ENCODE results near the gene FOXP4. TPM values are rescaled to one million over a fixed set of nuclear protein-coding genes. Genes with fewer than 3 reads are reported as not detected.

The FOXP4 gene
- total RNA-seq, 1 donor from 2014 or later = 27.9 TPM

DNA sequence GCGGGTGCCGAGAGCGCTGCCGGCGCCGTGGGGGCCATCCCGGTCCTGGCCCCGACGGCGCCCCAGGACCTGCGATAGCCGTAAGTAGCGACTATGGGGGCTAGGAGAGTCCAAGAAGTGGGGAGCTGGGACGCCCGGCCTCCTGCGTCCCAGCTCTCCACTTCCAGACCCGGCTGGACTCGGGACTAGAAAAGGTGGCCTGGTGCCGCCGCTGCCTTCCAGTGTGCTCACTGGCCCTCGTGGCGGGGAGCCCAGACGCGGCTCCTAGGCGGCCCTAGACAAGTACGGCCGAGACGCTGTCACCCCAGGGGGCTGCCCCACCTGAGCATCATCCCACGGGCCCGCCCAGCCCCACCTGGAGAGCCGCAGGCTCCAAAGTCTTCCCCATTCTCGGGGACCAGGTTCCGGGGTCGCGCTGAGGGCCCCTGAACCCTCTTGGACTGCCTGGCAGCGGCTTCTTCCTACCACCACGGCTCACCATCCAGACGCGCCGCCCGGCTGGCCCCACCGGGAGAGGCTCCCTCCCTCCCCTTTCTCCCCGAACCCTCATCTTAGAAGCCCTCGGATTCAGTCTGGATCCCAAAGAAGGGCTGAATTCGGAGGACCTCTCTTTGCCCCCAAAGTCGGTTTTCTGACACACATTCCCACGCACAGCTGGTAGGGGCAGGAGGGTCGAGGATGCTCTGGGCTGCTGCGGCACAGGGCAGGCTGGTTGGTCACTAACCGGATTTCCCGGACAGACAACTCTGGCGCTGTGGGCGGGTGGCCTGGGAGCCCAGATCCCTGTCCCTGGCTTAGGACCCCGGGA, 91.2 kb downstream of the FOXP4 start:
- Mint-ChIP-seq H3K4me3 (ENCODE audit: unreplicated experiment) (peak overlapping the region; percentile 81), H3K4me1 (ENCODE audit: low read depth, unreplicated experiment) (peaks cover 15% of the 10 kb centered on the region), H3K27ac (ENCODE audit: unreplicated experiment) (no peak overlapping the region), H3K27me3 (ENCODE audit: unreplicated experiment) (peaks cover 34% of the 10 kb centered on the region), H3K9me3 (ENCODE audit: unreplicated experiment) (peaks cover 10% of the 10 kb centered on the region), H3K36me3 (ENCODE audit: unreplicated experiment) (no peaks in the 10 kb centered on the region)
- no peak for DNase-seq
- TF ChIP-seq, protein P1, sequence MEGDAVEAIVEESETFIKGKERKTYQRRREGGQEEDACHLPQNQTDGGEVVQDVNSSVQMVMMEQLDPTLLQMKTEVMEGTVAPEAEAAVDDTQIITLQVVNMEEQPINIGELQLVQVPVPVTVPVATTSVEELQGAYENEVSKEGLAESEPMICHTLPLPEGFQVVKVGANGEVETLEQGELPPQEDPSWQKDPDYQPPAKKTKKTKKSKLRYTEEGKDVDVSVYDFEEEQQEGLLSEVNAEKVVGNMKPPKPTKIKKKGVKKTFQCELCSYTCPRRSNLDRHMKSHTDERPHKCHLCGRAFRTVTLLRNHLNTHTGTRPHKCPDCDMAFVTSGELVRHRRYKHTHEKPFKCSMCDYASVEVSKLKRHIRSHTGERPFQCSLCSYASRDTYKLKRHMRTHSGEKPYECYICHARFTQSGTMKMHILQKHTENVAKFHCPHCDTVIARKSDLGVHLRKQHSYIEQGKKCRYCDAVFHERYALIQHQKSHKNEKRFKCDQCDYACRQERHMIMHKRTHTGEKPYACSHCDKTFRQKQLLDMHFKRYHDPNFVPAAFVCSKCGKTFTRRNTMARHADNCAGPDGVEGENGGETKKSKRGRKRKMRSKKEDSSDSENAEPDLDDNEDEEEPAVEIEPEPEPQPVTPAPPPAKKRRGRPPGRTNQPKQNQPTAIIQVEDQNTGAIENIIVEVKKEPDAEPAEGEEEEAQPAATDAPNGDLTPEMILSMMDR (IDR thresholded peaks at IDR 0.05; ENCODE audit: partially characterized antibody, unreplicated experiment) = no peak

DNA sequence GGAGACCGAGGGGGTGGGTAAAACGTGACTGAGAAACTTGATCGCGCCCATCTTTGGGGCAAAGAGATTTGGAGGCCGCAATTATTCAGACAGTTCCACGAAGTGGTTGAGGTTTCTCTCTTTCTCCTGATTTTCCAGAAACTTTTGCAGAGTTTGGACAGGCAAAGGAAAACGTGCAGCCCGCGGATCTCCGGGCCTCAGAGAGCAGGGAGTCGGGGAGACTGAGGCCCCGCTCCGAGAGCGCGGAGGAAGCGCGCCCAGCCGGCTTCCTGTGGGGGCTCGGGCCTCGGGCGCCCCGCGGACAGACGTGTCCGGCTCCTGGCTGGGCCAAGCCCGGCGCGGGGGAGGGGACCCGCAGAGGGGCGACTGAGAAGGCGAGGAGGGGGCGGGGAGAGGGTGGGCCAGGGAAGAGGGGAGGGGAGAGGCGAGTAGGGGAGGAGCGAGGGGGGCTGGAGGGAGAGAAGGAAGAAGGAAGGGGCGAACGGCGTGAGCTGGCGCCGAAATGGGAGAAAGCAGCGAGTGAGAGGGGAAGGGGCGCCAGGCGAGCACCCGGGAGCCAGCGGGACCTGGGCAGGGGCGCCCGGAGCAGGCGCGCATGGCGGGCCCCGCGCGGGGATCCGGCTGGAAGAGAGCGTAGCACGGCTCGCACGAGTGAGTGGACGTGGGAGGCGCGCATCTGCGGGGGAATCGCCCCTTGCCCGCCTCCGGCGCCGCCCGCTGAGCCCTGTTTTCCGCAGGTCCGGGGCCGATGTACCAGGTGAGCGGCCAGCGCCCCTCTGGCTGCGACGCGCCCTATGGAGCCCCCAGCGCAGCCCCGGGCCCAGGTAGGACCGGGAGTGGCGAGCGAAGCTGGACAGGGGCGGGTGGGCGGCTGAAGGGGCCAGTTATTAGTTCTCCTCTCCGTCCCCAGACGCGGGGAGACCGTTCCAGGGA, 92.1 kb downstream of the FOXP4 start, which contains the start of gene MDFI:
TSS of gene MDFI (plus strand) at position 467 of the 933 bp plus-strand sequence. CDS start at position 749, 282 bp downstream.
- Mint-ChIP-seq H3K9me3 (ENCODE audit: unreplicated experiment) (peaks cover 10% of the 10 kb centered on the region), H3K36me3 (ENCODE audit: unreplicated experiment) (no peaks in the 10 kb centered on the region), H3K4me1 (ENCODE audit: low read depth, unreplicated experiment) (peaks cover 15% of the 10 kb centered on the region), H3K27me3 (ENCODE audit: unreplicated experiment) (peaks cover 34% of the 10 kb centered on the region), H3K4me3 (ENCODE audit: unreplicated experiment) (peak within 1 kb of the TSS; percentile 81), H3K27ac (ENCODE audit: unreplicated experiment) (peak within 1 kb of the TSS; percentile 28)
- TF ChIP-seq, protein P1 (IDR thresholded peaks at IDR 0.05; ENCODE audit: partially characterized antibody, unreplicated experiment) = no peak
- no peak for DNase-seq

DNA sequence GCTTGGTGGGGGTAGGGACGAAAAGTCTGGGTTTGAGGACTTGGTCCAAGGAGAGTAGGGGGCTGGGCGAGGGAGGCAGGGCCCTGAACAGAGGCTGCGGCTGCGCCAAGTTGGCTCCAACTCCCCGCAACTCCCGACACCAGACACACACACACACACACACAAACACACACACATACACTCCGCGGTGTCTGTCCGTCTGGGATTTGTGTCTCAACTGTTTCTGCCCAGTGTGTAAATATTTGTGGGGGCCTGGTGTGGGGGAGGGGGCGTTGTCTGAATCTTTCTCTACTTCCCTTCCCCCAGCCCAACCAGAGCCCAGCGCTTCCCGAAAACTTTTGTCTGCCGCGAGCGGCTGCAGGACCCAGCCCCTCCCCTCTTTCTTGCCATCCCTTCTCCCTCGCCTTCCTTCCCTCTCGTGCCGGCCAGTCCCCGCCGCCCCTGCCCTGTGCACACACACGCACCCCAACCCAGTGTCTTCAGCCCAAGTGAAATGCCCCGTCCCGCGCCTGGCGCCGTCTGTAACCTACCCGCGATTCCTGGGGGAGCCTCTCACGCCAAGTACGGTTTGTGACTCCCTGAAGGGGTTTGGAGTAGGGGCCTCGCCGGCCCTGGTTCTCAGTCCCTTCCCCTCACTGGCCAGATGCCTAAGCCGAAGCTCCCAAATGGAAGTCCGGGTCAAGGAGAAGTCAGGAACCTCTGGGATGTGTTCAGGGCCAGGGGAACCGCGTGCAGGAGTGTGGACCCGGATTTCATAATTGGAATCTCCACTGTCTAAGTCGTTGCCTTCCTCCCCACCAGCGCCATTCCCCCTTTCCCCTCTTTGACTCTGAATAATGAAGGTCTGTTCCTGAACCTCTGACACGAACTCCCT, 93.0 kb downstream of the FOXP4 start:
- Mint-ChIP-seq H3K4me1 (ENCODE audit: low read depth, unreplicated experiment) (peaks cover 15% of the 10 kb centered on the region), H3K4me3 (ENCODE audit: unreplicated experiment) (peak overlapping the region; percentile 66), H3K27ac (ENCODE audit: unreplicated experiment) (no peak overlapping the region), H3K9me3 (ENCODE audit: unreplicated experiment) (peaks cover 10% of the 10 kb centered on the region), H3K36me3 (ENCODE audit: unreplicated experiment) (no peaks in the 10 kb centered on the region), H3K27me3 (ENCODE audit: unreplicated experiment) (peaks cover 33% of the 10 kb centered on the region)
- DNase-seq = no peak
- TF ChIP-seq, protein P1 (IDR thresholded peaks at IDR 0.05; ENCODE audit: partially characterized antibody, unreplicated experiment) = no peak

DNA sequence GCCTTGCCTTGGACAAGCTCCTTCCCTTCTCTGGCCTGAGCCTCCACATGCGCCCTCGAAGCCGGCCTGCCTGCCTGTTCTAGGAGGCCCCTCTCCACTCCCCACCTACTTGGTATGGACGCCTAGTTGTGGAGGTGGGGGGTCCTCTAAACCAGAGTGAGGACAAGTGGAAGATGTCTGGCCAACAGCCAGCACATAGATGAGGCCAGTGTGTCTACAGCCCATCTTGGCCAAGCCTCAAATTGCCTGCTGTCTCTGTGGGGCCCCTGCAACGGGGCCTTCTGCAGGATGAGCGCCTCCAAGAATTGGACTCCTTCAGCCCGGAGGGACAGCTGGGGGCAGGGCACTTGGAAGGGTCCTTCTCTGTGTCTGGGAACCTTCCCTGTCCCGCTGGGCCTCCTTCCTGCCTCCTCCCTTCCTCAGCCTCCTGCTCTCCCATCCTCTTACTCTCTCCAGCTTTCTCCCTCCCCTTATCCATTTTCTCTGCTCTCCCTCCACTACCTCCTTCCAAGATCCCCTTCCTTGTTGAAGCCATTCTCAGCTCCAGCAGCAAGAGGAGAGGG, 93.7 kb downstream of the FOXP4 start:
- DNase-seq = no peak
- Mint-ChIP-seq H3K4me3 (ENCODE audit: unreplicated experiment) (peak overlapping the region; percentile 66), H3K27me3 (ENCODE audit: unreplicated experiment) (peaks cover 36% of the 10 kb centered on the region), H3K27ac (ENCODE audit: unreplicated experiment) (no peak overlapping the region), H3K4me1 (ENCODE audit: low read depth, unreplicated experiment) (peaks cover 20% of the 10 kb centered on the region), H3K36me3 (ENCODE audit: unreplicated experiment) (no peaks in the 10 kb centered on the region), H3K9me3 (ENCODE audit: unreplicated experiment) (peaks cover 12% of the 10 kb centered on the region)
- TF ChIP-seq, protein P1 (IDR thresholded peaks at IDR 0.05; ENCODE audit: partially characterized antibody, unreplicated experiment) = no peak
